Ureter (tissue), 1 donor: ENCODE data around the gene CCDC33. TPM values are rescaled to one million over a fixed set of nuclear protein-coding genes. Genes with fewer than 3 reads are reported as not detected.

Experiments used
- DNase-seq: peaks from one replicate; pipeline ENCODE4 v3.0.0-alpha.2; 2020; ENCODE audit warnings: low spot score
- total RNA-seq: library from RNA; stranded (reverse); gene quantifications from one replicate; pipeline ENCODE4 v1.2.4, GENCODE V29; 2023
- donor health status: DM: yes; HTN: yes; CAD: no.

The CCDC33 gene
- total RNA-seq, 1 donor from 2014 or later = 10.2 TPM

GRCh38 chr15:74311734-74312444 is 75.8 kb downstream of the CCDC33 start:
- no peak for DNase-seq

- DNase-seq = no peak
Observed at GRCh38 chr15:74312445-74313007, 76.4 kb downstream of the CCDC33 start.

GRCh38 chr15:74313889-74314288 is 77.8 kb downstream of the CCDC33 start:
- DNase-seq = no peak

GRCh38 chr15:74314795-74315438 is 78.8 kb downstream of the CCDC33 start:
- DNase-seq = no peak

- DNase-seq = no peak
Observed at GRCh38 chr15:74315626-74316025, 79.5 kb downstream of the CCDC33 start.

GRCh38 chr15:74316141-74316540 is 80.0 kb downstream of the CCDC33 start:
- no peak for DNase-seq

- peak; percentile 79 for DNase-seq
Observed at GRCh38 chr15:74317820-74318375, 81.8 kb downstream of the CCDC33 start.

GRCh38 chr15:74318376-74319137 is 82.4 kb downstream of the CCDC33 start:
- DNase-seq = no peak

GRCh38 chr15:74319138-74319460 is 83.0 kb downstream of the CCDC33 start:
- DNase-seq = no peak

- DNase-seq = no peak
Observed at GRCh38 chr15:74319596-74320351, 83.6 kb downstream of the CCDC33 start.

GRCh38 chr15:74320352-74321247 is 84.5 kb downstream of the CCDC33 start:
- peak; percentile 48 for DNase-seq

GRCh38 chr15:74322558-74323180 is 86.5 kb downstream of the CCDC33 start:
- peak; percentile 62 for DNase-seq

- no peak for DNase-seq
Observed at GRCh38 chr15:74324714-74325113, 88.6 kb downstream of the CCDC33 start.

- DNase-seq = no peak
Observed at GRCh38 chr15:74326746-74327145, 90.6 kb downstream of the CCDC33 start.

GRCh38 chr15:74327756-74328155 is 91.6 kb downstream of the CCDC33 start:
- DNase-seq = no peak

GRCh38 chr15:74328331-74329056 is 92.4 kb downstream of the CCDC33 start:
- no peak for DNase-seq

- no peak for DNase-seq
Observed at GRCh38 chr15:74330861-74331408, 94.8 kb downstream of the CCDC33 start.

- DNase-seq = no peak
Observed at GRCh38 chr15:74332011-74332410, 95.9 kb downstream of the CCDC33 start.

- no peak for DNase-seq
Observed at GRCh38 chr15:74332611-74333010, 96.5 kb downstream of the CCDC33 start.
